Skeletal muscle tissue (tissue), 4 donors: ENCODE measurements around the gene RADIL. TPM values are rescaled to one million over a fixed set of nuclear protein-coding genes. Genes with fewer than 3 reads are reported as not detected.

Source experiments
- H3K27ac ChIP-seq: one replicate; pipeline ENCODE4 v1.7.0; 2013; ENCODE audit warnings: mild to moderate bottlenecking, low read depth, low read length, inconsistent platforms
- H3K27me3 ChIP-seq, 3 donors: one replicate each; pipeline ENCODE4 v1.7.0; 2013; ENCODE audit warnings: low read length in 3 of 3; ENCODE audit not compliant: control insufficient read depth in 3 of 3, insufficient read depth in 3 of 3
- H3K36me3 ChIP-seq, 3 donors: one replicate each; pipeline ENCODE4 v1.7.0; 2013; ENCODE audit warnings: low read length in 3 of 3; ENCODE audit not compliant: control insufficient read depth in 3 of 3, insufficient read depth in 3 of 3
- H3K4me1 ChIP-seq, 3 donors: one replicate each; pipeline ENCODE4 v1.7.0; 2013; ENCODE audit warnings: low read length in 3 of 3, mild to moderate bottlenecking in 3 of 3; ENCODE audit not compliant: control insufficient read depth in 3 of 3, insufficient read depth in 3 of 3
- H3K4me3 ChIP-seq, 3 donors: one replicate each; pipeline ENCODE4 v1.7.0; 2013; ENCODE audit warnings: low read length in 3 of 3
- H3K9ac ChIP-seq, 3 donors: one replicate each; pipeline ENCODE4 v1.7.0; 2013; ENCODE audit warnings: low read length in 3 of 3, mild to moderate bottlenecking in 3 of 3, moderate library complexity in 2 of 3, low read depth in 1 of 3
- H3K9me3 ChIP-seq, 3 donors: one replicate each; pipeline ENCODE4 v1.7.0; 2013; ENCODE audit warnings: low read length in 3 of 3; ENCODE audit not compliant: control insufficient read depth in 3 of 3
- total RNA-seq: library from RNA; depleted of rRNA; stranded (reverse); fragments of >200 nt; gene quantifications from one replicate; pipeline ENCODE4 v1.2.3, GENCODE V29; 2014
- donor health status: Osteomylitis.

RADIL gene
- total RNA-seq, 1 donor from 2014 or later: 1.0 TPM

- Histone ChIP-seq H3K9me3 (no peaks in the 10 kb centered on the region), H3K36me3 (no peaks in the 10 kb centered on the region), H3K27me3 (no peaks in the 10 kb centered on the region), H3K4me1 (peaks cover 0 to 3% (median 0%) of the 10 kb centered on the region in 3 donors), H3K27ac (no peak overlapping the region), H3K9ac (no peak overlapping the region), H3K4me3 (no peak overlapping the region)
Measured at GRCh38 chr7:4840079-4840501, 43.4 kb downstream of the RADIL start.

GRCh38 chr7:4838626-4839334 lies 44.7 kb downstream of the RADIL start:
- no peak overlapping the region for H3K4me3 ChIP-seq
- no peak overlapping the region for H3K27ac ChIP-seq
- H3K27me3 ChIP-seq: no peaks in the 10 kb centered on the region
- no peaks in the 10 kb centered on the region for H3K36me3 ChIP-seq
- H3K9me3 ChIP-seq: no peaks in the 10 kb centered on the region
- H3K9ac ChIP-seq: no peak overlapping the region
- peaks cover 0 to 3% (median 0%) of the 10 kb centered on the region in 3 donors for H3K4me1 ChIP-seq

DNA sequence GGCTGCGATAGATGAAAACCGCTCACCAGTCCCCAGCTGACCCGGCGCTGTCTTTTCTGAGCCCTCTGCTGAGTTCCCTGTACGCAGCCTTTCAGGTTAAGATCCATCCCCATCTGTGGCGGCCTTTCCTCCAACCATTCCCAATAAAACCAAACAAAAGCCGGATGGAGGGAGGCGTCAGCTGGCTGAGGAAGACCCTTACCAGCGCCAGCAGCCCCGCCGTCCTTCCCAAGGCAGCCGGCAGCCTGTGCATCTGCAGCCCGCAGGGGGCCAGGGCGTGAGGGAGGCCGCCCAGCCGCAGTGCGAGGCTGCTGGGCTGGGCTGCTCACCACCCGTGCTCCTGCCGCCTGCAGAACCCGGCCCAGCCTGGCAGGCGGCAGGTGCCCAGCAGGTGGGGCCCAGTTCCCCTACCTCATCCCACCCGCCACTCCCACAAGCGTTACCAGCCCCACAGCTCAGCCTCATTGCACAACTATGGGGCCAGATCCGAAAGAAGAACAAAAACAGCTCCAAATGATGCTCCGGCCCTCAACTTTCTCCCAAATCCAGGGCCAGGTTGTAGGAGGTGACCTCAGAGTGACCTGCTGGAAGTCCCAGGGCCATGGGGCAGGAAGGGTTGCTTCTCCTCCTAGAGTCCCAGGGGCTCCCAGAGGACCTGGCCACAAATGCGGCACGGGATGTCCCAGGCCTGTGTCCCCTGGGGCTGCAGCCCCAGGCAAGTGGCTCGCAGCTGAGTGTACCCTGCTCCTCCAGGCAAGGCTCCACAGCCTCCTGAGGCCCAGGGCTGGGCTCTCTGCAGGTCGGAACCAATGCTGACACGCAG lies 45.5 kb downstream of the RADIL start:
- Histone ChIP-seq H3K27me3 (no peaks in the 10 kb centered on the region), H3K4me3 (no peak overlapping the region), H3K9ac (no peak overlapping the region), H3K9me3 (no peaks in the 10 kb centered on the region), H3K36me3 (no peaks in the 10 kb centered on the region), H3K4me1 (peaks cover 0 to 3% (median 0%) of the 10 kb centered on the region in 3 donors), H3K27ac (no peak overlapping the region)

GRCh38 chr7:4837041-4837802 lies 46.3 kb downstream of the RADIL start:
- Histone ChIP-seq H3K9ac (no peak overlapping the region), H3K27ac (no peak overlapping the region), H3K4me3 (no peak overlapping the region), H3K4me1 (peaks cover 0 to 3% (median 0%) of the 10 kb centered on the region in 3 donors), H3K9me3 (no peaks in the 10 kb centered on the region), H3K27me3 (no peaks in the 10 kb centered on the region), H3K36me3 (no peaks in the 10 kb centered on the region)

DNA sequence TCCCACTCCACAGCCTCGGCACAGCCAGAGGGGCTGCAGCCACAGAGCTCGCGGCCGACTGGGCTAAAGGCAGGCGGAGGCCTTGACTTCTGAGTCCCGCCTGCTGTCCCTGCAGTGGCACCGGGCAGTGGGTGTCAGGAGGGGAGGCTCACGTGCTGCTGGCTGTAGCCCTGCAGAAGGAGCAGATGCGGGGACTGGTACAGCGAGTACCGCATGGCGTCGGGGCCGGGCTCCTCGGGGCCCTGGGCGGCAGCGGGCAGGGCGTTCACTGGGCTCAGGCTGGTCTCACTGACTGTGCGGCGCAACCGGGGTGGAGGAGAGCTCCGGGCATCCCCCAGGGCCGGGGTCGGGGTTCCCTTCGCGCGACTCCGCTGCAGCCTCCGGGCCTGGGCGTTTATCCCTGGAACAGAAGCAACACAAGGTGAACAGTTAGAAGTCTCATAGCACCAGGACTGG lies 47.3 kb downstream of the RADIL start:
- H3K9me3 ChIP-seq: no peaks in the 10 kb centered on the region
- H3K9ac ChIP-seq: no peak overlapping the region
- H3K27ac ChIP-seq: no peak overlapping the region
- H3K4me3 ChIP-seq: no peak overlapping the region
- peaks cover 0 to 3% (median 0%) of the 10 kb centered on the region in 3 donors for H3K4me1 ChIP-seq
- no peaks in the 10 kb centered on the region for H3K36me3 ChIP-seq
- H3K27me3 ChIP-seq: no peaks in the 10 kb centered on the region

GRCh38 chr7:4835398-4836205 lies 47.9 kb downstream of the RADIL start:
- no peak overlapping the region for H3K27ac ChIP-seq
- H3K36me3 ChIP-seq: no peaks in the 10 kb centered on the region
- no peaks in the 10 kb centered on the region for H3K27me3 ChIP-seq
- peaks cover 0 to 3% (median 0%) of the 10 kb centered on the region in 3 donors for H3K4me1 ChIP-seq
- no peak overlapping the region for H3K9ac ChIP-seq
- no peaks in the 10 kb centered on the region for H3K9me3 ChIP-seq
- H3K4me3 ChIP-seq: no peak overlapping the region

DNA sequence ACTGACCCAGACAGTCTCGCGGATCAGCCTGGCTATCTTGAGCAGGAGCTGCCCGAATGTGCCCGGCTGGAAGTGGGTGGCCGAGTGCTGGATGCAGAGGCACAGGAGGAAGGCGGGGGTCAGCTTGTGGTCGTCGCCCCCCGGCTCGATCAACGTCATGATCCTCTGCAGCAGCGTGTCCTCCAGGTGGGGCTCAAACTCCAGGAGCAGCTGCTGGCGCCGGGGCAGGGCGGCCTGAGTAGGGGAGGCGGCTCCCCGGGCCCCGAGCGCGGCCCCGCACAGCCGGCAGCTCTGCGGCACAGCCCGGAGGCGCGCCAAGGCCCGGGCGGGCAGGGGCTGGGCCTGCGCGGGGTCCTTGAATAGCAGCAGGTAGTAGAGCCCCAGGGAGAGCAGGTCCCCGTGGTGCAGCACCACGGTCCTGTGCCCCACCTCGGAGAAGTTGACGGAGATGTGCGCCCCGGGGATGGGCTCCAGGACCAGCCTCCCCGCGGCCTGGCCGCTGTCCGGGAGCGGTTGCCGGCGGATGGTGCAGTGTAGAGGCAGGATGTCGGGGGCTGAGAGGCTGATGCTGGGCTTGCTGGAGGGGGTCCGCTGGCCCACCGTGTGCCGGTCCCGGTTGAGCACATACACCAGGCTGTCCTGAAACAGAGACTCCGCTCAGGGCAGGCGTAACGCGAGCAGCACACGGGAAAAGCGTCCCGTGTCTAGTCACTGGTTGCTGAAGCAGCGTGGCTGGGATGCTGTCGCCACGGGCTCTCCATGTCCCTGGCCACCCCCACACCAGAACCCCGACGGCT lies 48.7 kb downstream of the RADIL start:
- no peak overlapping the region for H3K9ac ChIP-seq
- H3K9me3 ChIP-seq: no peaks in the 10 kb centered on the region
- H3K27ac ChIP-seq: no peak overlapping the region
- H3K36me3 ChIP-seq: no peaks in the 10 kb centered on the region
- H3K27me3 ChIP-seq: no peaks in the 10 kb centered on the region
- no peak overlapping the region for H3K4me3 ChIP-seq
- peaks cover 0 to 3% (median 0%) of the 10 kb centered on the region in 3 donors for H3K4me1 ChIP-seq

GRCh38 chr7:4833691-4834600 lies 49.6 kb downstream of the RADIL start:
- Histone ChIP-seq H3K9ac (no peak overlapping the region), H3K36me3 (peaks cover 0 to 2% (median 0%) of the 10 kb centered on the region in 3 donors), H3K9me3 (no peaks in the 10 kb centered on the region), H3K27ac (no peak overlapping the region), H3K4me1 (peaks cover 0 to 3% (median 0%) of the 10 kb centered on the region in 3 donors), H3K4me3 (no peak overlapping the region), H3K27me3 (no peaks in the 10 kb centered on the region)
